Neural progenitor cell (in vitro differentiated cells): ENCODE results near the gene DGKD. TPM values are rescaled to one million over a fixed set of nuclear protein-coding genes. Genes with fewer than 3 reads are reported as not detected.

Experiments
- DNase-seq: peaks from one replicate; pipeline ENCODE4 v3.0.0-alpha.2; 2016; ENCODE audit warnings: low spot score
- H2AFZ ChIP-seq: fragments of 200-600 bp; sonication (generic); replicated peaks from 2 replicates; pipeline ENCODE4 v1.6.1; 2016; ENCODE audit warnings: antibody characterized with exemption
- H3F3A ChIP-seq: fragments of 200-600 bp; sonication (generic); 2 replicates; pipeline ENCODE4 v1.6.1; 2016; ENCODE audit warnings: antibody characterized with exemption, low read depth
- H3K27ac ChIP-seq: fragments of 200-600 bp; sonication (generic); 2 replicates; pipeline ENCODE4 v1.5.1; 2016; ENCODE audit warnings: mild to moderate bottlenecking
- H3K27me3 ChIP-seq: fragments of 200-600 bp; sonication (generic); 2 replicates; pipeline ENCODE4 v1.6.1; 2016; ENCODE audit warnings: mild to moderate bottlenecking, moderate library complexity
- H3K36me3 ChIP-seq: fragments of 200-600 bp; sonication (generic); 2 replicates; pipeline ENCODE4 v1.5.1; 2016
- H3K4me1 ChIP-seq: fragments of 200-600 bp; sonication (generic); 2 replicates; pipeline ENCODE4 v1.6.1; 2016; ENCODE audit warnings: mixed run types
- H3K4me2 ChIP-seq: fragments of 200-600 bp; sonication (generic); 2 replicates; pipeline ENCODE4 v1.6.1; 2016
- H3K4me3 ChIP-seq: fragments of 200-600 bp; sonication (generic); 2 replicates; pipeline ENCODE4 v1.5.1; 2016
- H3K79me2 ChIP-seq: fragments of 200-600 bp; sonication (generic); 2 replicates; pipeline ENCODE4 v1.6.1; 2016; ENCODE audit warnings: low read depth
- H3K9ac ChIP-seq: fragments of 200-600 bp; sonication (generic); 2 replicates; pipeline ENCODE4 v1.6.1; 2016
- H3K9me3 ChIP-seq: fragments of 200-600 bp; sonication (generic); 2 replicates; pipeline ENCODE4 v1.5.1; 2016; ENCODE audit warnings: low read depth
- H4K20me1 ChIP-seq: fragments of 200-600 bp; sonication (generic); 2 replicates; pipeline ENCODE4 v1.6.1; 2016; ENCODE audit warnings: low read depth
- H3K27ac Mint-ChIP-seq: 3 replicates; pipeline ENCODE4 v1.8.0; 2021; ENCODE audit warnings: mixed read lengths
- H3K27me3 Mint-ChIP-seq: 2 replicates; pipeline ENCODE4 v1.8.0; 2022; ENCODE audit warnings: low read depth, mild to moderate bottlenecking, inconsistent platforms, moderate library complexity, mixed read lengths; ENCODE audit not compliant: insufficient read depth
- H3K36me3 Mint-ChIP-seq: 3 replicates; pipeline ENCODE4 v1.8.0; 2021; ENCODE audit warnings: mixed read lengths
- H3K4me1 Mint-ChIP-seq: 3 replicates; pipeline ENCODE4 v1.8.0; 2021; ENCODE audit warnings: mixed read lengths
- H3K4me3 Mint-ChIP-seq: 3 replicates; pipeline ENCODE4 v1.8.0; 2021; ENCODE audit warnings: mild to moderate bottlenecking, moderate library complexity, mixed read lengths
- H3K9me3 Mint-ChIP-seq: 3 replicates; pipeline ENCODE4 v1.8.0; 2020; ENCODE audit warnings: mixed read lengths
- EZH2 ChIP-seq: fragments of 200-600 bp; sonication (generic); IDR thresholded peaks from 2 replicates; pipeline ENCODE4 v1.6.1; 2017; ENCODE audit warnings: antibody characterized with exemption, mild to moderate bottlenecking, moderate library complexity
- EZH2phosphoT487 ChIP-seq: fragments of 200-600 bp; sonication (generic); IDR thresholded peaks from 2 replicates; pipeline ENCODE4 v1.6.1; 2017; ENCODE audit warnings: antibody characterized with exemption
- total RNA-seq: library from RNA; depleted of rRNA; stranded (reverse); fragments of >200 nt; gene quantifications from 2 replicates; pipeline ENCODE4 v1.2.3, GENCODE V29; 2015; ENCODE audit warnings: low replicate concordance
- TF ChIP-seq, protein P1 (sequence below): fragments of 200-600 bp; sonication (generic); IDR thresholded peaks from 2 replicates; pipeline ENCODE4 v1.5.1; 2017; ENCODE audit warnings: antibody characterized with exemption, mild to moderate bottlenecking

DGKD gene
- total RNA-seq, 1 donor from 2014 or later: 10.9 TPM

- TF ChIP-seq, protein P1, sequence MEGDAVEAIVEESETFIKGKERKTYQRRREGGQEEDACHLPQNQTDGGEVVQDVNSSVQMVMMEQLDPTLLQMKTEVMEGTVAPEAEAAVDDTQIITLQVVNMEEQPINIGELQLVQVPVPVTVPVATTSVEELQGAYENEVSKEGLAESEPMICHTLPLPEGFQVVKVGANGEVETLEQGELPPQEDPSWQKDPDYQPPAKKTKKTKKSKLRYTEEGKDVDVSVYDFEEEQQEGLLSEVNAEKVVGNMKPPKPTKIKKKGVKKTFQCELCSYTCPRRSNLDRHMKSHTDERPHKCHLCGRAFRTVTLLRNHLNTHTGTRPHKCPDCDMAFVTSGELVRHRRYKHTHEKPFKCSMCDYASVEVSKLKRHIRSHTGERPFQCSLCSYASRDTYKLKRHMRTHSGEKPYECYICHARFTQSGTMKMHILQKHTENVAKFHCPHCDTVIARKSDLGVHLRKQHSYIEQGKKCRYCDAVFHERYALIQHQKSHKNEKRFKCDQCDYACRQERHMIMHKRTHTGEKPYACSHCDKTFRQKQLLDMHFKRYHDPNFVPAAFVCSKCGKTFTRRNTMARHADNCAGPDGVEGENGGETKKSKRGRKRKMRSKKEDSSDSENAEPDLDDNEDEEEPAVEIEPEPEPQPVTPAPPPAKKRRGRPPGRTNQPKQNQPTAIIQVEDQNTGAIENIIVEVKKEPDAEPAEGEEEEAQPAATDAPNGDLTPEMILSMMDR: no peak
- TF ChIP-seq EZH2phosphoT487: no peak
- TF ChIP-seq EZH2: no peak
- Histone ChIP-seq H3K27ac (no peak overlapping the region), H3K79me2 (no peaks in the 10 kb centered on the region), H3K4me2 (no peak overlapping the region), H3K27me3 (no peaks in the 10 kb centered on the region), H3K9ac (no peak overlapping the region), H3F3A (no peaks in the 10 kb centered on the region), H3K4me1 (no peaks in the 10 kb centered on the region), H4K20me1 (no peaks in the 10 kb centered on the region), H3K36me3 (no peaks in the 10 kb centered on the region), H3K4me3 (no peak overlapping the region), H2AFZ (no peak overlapping the region), H3K9me3 (no peaks in the 10 kb centered on the region)
- DNase-seq: no peak
- Mint-ChIP-seq H3K36me3 (peaks cover 20% of the 10 kb centered on the region), H3K9me3 (no peaks in the 10 kb centered on the region), H3K27me3 (peaks cover 2% of the 10 kb centered on the region), H3K4me1 (no peaks in the 10 kb centered on the region), H3K27ac (no peak overlapping the region), H3K4me3 (no peak overlapping the region)
Observed at GRCh38 chr2:233462202-233462785, 108.0 kb downstream of the DGKD start.

DNA sequence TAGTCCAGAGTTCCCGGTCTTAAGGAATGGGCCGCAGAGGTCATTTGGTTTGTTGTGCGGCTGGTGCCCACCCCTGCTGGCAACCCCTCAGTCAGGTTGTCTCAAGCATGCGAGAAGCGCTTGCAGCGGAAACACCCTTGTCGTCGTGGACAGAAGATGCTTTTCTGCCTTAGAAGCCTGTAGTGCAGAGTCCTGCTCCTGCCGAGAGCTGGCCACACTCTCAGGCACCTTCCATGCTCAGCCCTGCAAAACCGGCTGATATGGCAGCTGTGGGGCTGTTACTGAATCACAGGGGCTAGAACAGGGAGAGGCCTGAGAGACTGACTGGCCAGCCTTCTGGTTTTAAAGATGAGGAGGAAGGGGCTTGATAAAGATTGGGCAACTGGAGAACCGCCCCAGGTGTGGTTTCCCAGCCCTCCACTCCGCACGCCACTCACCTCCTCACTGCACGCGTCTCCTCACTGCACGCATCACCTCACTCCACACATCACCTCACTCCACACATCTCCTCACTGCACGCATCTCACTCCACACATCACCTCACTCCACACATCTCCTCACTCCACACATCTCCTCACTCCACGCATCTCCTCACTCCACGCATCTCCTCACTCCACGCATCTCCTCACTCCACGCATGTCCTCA lies 108.7 kb downstream of the DGKD start:
- H3K27ac ChIP-seq: no peak overlapping the region
- H3F3A ChIP-seq: no peaks in the 10 kb centered on the region
- H3K4me3 ChIP-seq: no peak overlapping the region
- H3K27me3 Mint-ChIP-seq: peaks cover 2% of the 10 kb centered on the region
- no peaks in the 10 kb centered on the region for H3K36me3 ChIP-seq
- no peaks in the 10 kb centered on the region for H4K20me1 ChIP-seq
- no peaks in the 10 kb centered on the region for H3K9me3 ChIP-seq
- H2AFZ ChIP-seq: no peak overlapping the region
- H3K4me2 ChIP-seq: no peak overlapping the region
- H3K9ac ChIP-seq: no peak overlapping the region
- H3K4me1 ChIP-seq: no peaks in the 10 kb centered on the region
- no peak for TF ChIP-seq EZH2
- TF ChIP-seq EZH2phosphoT487: no peak
- TF ChIP-seq, protein P1: no peak
- no peaks in the 10 kb centered on the region for H3K27me3 ChIP-seq
- peak overlapping the region; percentile 2 for H3K4me3 Mint-ChIP-seq
- H3K9me3 Mint-ChIP-seq: no peaks in the 10 kb centered on the region
- peaks cover 15% of the 10 kb centered on the region for H3K36me3 Mint-ChIP-seq
- no peak for DNase-seq
- H3K27ac Mint-ChIP-seq: no peak overlapping the region
- H3K4me1 Mint-ChIP-seq: no peaks in the 10 kb centered on the region
- H3K79me2 ChIP-seq: no peaks in the 10 kb centered on the region

DNA sequence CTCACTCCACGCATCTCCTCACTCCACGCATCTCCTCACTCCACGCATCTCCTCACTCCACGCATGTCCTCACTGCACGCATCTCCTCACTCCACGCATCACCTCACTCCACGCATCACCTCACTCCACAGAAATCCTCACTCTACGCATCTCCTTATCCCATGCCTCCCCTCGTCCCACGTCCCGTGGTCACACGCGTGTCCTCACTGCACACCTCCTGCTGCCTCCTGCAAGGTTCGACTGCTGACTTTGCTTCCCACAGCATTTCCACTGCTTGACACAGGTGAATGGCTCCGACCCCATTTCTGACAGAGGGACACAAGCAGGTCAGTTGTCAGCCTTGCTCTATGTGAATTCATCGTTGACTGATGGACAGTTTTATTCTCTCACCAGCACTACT lies 109.3 kb downstream of the DGKD start:
- Mint-ChIP-seq H3K27me3 (peaks cover 2% of the 10 kb centered on the region), H3K27ac (no peak overlapping the region), H3K9me3 (no peaks in the 10 kb centered on the region), H3K36me3 (peaks cover 19% of the 10 kb centered on the region), H3K4me1 (no peaks in the 10 kb centered on the region), H3K4me3 (no peak overlapping the region)
- H4K20me1 ChIP-seq: no peaks in the 10 kb centered on the region
- no peak for DNase-seq
- H3K27ac ChIP-seq: no peak overlapping the region
- no peak overlapping the region for H3K9ac ChIP-seq
- H3K36me3 ChIP-seq: no peaks in the 10 kb centered on the region
- no peak overlapping the region for H2AFZ ChIP-seq
- TF ChIP-seq EZH2phosphoT487 (no peak), EZH2 (no peak)
- TF ChIP-seq, protein P1: no peak
- no peaks in the 10 kb centered on the region for H3K4me1 ChIP-seq
- no peak overlapping the region for H3K4me2 ChIP-seq
- H3K27me3 ChIP-seq: no peaks in the 10 kb centered on the region
- no peak overlapping the region for H3K4me3 ChIP-seq
- H3K9me3 ChIP-seq: no peaks in the 10 kb centered on the region
- no peaks in the 10 kb centered on the region for H3F3A ChIP-seq
- no peaks in the 10 kb centered on the region for H3K79me2 ChIP-seq
